Right atrium auricular region (tissue), 2 donors: ENCODE results near the gene UBAC1. TPM values are rescaled to one million over a fixed set of nuclear protein-coding genes. Genes with fewer than 3 reads are reported as not detected.

Experiments
- DNase-seq: peaks from one replicate; pipeline ENCODE4 v3.0.0-alpha.2; 2019; ENCODE audit warnings: low spot score
- H3K27ac ChIP-seq, 2 donors: fragments of 200-600 bp; sonication (generic); 1 replicate in 1 of 2; 2 replicates in 1 of 2; pipeline ENCODE4 v1.5.1; 2016 to 2019
- H3K27me3 ChIP-seq, 2 donors: fragments of 200-600 bp; sonication (generic); one replicate each; pipeline versions ENCODE4 v1.5.1 to v1.6.0; 2017 to 2019
- H3K36me3 ChIP-seq: fragments of 200-600 bp; sonication (generic); one replicate; pipeline ENCODE4 v1.5.1; 2016
- H3K4me1 ChIP-seq, 2 donors: fragments of 200-600 bp; sonication (generic); one replicate each; pipeline versions ENCODE4 v1.5.1 to v1.6.0; 2017 to 2019
- H3K4me3 ChIP-seq, 2 donors: fragments of 200-600 bp; sonication (generic); 1 replicate in 1 of 2; 2 replicates in 1 of 2; pipeline ENCODE4 v1.5.1; 2017 to 2019; ENCODE audit warnings: mild to moderate bottlenecking in 1 of 2, moderate library complexity in 1 of 2
- H3K9me3 ChIP-seq, 2 donors: fragments of 200-600 bp; sonication (generic); one replicate each; pipeline ENCODE4 v1.5.1; 2019
- total RNA-seq, 2 donors: library from RNA; depleted of rRNA; stranded (reverse); fragments of >200 nt; gene quantifications; one replicate each; pipeline ENCODE4 v1.1.0, GENCODE V29; 2016
- TF ChIP-seq, protein P1 (sequence below), 2 donors: fragments of 200-600 bp; sonication (generic); IDR thresholded peaks; one replicate each; pipeline ENCODE4 v1.5.1; 2019; ENCODE audit warnings: antibody characterized with exemption in 2 of 2

The UBAC1 gene
- total RNA-seq, 2 donors from 2014 or later, result 58.6 to 76.9 TPM

DNA sequence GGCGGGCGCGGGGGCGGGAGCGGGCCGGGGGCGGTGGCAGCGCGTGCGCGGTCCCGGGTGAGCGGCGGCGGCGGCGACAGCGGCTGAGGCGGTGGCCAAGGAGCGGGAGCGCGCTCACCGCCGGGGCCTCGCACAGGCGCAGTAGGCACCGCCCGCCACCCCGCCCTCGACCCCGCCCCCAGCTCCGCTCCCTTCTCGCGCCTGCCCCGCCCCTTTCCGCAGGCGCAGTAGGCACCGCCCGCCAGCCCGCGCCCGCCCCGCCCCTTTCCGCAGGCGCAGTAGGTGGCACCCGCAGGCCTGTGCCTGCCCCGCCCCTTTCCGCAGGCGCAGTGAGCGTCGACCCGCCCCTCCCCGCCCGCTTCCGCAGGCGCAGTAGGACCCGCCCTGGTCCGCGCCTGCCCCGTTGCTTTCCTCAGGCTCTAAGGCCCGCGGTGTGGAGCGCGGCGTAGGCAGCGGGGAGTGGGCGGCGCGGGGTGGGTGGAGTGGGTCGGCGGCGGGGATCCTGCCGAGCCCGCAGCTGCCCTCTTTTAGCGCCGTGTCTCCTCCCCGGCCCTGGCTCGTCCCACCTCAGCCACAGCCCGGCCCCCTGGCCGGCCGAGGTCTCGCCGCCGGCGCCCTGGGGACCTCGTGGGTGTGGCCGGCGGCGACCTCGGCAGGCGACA lies 53.6 kb downstream of the UBAC1 start, which contains the start of gene CAMSAP1:
Gene CAMSAP1 (minus strand): TSS at position 116 of the 662 bp plus-strand sequence. CDS start 387 bp downstream, outside the sequence.
- Histone ChIP-seq H3K27ac (peak within 1 kb of the TSS; percentile 81 to 85), H3K36me3 (peaks cover 3% of the 10 kb centered on the region), H3K27me3 (no peaks in the 10 kb centered on the region), H3K4me3 (peak within 1 kb of the TSS; percentile 87 to 93), H3K4me1 (peaks cover 0 to 40% of the 10 kb centered on the region in 2 donors), H3K9me3 (no peaks in the 10 kb centered on the region)
- DNase-seq, result peak; percentile 86
- TF ChIP-seq, protein P1, sequence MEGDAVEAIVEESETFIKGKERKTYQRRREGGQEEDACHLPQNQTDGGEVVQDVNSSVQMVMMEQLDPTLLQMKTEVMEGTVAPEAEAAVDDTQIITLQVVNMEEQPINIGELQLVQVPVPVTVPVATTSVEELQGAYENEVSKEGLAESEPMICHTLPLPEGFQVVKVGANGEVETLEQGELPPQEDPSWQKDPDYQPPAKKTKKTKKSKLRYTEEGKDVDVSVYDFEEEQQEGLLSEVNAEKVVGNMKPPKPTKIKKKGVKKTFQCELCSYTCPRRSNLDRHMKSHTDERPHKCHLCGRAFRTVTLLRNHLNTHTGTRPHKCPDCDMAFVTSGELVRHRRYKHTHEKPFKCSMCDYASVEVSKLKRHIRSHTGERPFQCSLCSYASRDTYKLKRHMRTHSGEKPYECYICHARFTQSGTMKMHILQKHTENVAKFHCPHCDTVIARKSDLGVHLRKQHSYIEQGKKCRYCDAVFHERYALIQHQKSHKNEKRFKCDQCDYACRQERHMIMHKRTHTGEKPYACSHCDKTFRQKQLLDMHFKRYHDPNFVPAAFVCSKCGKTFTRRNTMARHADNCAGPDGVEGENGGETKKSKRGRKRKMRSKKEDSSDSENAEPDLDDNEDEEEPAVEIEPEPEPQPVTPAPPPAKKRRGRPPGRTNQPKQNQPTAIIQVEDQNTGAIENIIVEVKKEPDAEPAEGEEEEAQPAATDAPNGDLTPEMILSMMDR (IDR thresholded peaks at IDR 0.05), result no peak

DNA sequence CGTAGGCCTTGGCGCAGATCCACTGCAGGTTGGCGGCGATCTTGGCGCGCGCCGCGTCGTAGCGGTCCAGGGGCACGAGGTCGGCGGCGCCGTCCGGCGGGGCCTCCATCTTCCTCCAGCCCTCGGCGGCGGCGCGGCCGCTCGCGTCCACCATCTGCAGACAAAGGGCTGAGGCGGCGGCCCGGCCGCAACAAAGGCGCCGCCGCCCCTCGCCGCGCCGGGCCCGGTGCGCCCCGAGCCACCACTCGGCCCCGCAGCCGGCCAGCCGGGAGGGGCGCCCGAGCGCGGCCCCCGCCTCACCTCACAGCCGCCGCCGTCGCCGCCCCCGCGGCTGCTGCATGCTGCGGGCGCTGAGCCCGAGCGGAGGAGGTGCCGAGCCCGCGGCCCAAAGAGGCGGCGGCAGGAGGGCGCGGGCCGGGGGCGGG lies 54.2 kb downstream of the UBAC1 start:
- TF ChIP-seq, protein P1 (IDR thresholded peaks at IDR 0.05), result no peak
- Histone ChIP-seq H3K27me3 (no peaks in the 10 kb centered on the region), H3K4me1 (peaks cover 0 to 42% of the 10 kb centered on the region in 2 donors), H3K4me3 (peak overlapping the region; percentile 60 to 65), H3K9me3 (no peaks in the 10 kb centered on the region), H3K27ac (peak overlapping the region in 1 of 2 donors; percentile 64), H3K36me3 (peaks cover 3% of the 10 kb centered on the region)
- no peak for DNase-seq

DNA sequence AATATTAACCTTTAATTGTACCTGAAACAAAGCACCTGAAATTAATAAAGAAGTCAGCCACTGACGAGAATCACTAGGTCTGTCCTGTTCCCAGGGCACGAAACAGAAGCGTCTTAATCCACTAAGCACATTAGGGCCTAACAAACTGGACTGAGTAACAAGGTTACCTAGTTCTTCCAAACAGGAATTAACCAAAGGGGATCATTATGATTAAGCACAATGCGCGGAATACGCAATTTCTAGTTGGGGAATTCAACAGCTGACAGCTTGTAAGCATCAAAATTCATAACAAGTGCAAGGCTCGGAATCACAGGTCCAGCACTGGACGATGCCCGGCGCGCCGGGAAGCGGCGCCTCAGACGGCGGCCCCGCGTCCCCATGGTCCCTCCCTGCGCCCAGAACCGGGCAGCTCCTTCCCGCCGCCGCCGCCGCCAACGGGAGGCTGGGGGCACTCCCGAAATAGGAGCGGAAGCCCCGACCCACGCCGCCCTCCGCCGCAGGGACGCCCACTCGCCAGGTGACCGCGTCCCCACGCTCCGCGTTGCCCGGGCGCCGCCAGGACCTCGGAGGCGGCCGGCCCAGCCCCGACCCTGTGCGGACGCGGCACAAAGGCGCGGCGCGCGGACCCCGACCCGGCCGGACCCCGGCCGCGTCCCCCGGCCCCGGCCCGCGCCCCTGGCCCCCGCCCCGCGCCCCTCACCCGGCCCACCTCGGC lies 54.7 kb downstream of the UBAC1 start:
- peaks cover 0 to 42% of the 10 kb centered on the region in 2 donors for H3K4me1 ChIP-seq
- TF ChIP-seq, protein P1 (IDR thresholded peaks at IDR 0.05), result no peak

DNA sequence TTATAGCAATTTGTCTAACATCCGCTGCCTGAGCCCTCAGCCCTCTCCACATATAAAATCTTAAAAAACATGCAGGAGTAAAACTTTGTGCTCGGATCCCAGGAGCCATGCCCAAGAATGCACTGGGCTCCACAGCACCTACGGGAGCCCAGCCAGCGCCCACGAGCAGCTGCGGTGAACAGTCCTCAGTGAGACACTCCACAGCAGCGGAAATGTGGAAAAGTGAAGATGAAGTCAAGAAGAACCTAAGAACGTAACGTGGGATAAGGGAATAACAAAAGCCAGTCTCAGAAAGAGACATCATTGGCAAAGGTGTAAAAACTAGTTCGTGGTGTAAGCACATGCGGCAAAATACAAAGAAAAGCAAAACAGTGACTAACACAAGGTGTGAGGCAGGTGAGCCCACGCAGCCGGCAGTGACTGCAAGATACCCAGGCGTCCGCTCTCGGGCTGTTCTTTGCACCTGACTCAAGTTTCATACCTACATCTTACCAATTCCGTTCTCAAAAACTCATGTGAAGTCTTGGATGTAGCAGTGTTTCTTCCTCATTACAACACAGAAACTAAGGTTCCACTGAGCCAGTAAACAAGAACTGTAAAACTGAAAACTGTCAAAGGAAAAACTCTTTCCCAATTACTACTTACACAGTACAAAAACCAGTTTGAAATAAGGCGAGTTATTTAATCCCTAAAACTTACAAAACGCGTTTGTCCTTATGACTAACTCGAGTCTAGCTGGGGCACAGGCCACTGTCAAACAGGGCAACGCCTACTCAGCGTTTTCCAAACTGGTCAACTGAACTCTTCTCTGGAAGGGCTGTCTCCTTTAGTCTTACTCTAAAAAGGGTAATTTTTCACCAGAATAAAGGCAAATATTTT lies 55.6 kb downstream of the UBAC1 start:
- peak overlapping the region; percentile 60 to 65 for H3K4me3 ChIP-seq
- H3K4me1 ChIP-seq, result peaks cover 0 to 42% of the 10 kb centered on the region in 2 donors
- DNase-seq, result no peak
- no peaks in the 10 kb centered on the region for H3K36me3 ChIP-seq
- H3K9me3 ChIP-seq, result no peaks in the 10 kb centered on the region
- TF ChIP-seq, protein P1 (IDR thresholded peaks at IDR 0.05), result no peak
- peak overlapping the region; percentile 64 to 70 for H3K27ac ChIP-seq
- H3K27me3 ChIP-seq, result no peaks in the 10 kb centered on the region

More for the DNA sequence above, 54.7 kb downstream of the UBAC1 start:
- no peak for DNase-seq
- Histone ChIP-seq H3K27ac (peak overlapping the region; percentile 64 to 70), H3K9me3 (no peaks in the 10 kb centered on the region), H3K4me3 (peak overlapping the region; percentile 60 to 65), H3K27me3 (no peaks in the 10 kb centered on the region), H3K36me3 (no peaks in the 10 kb centered on the region)

DNA sequence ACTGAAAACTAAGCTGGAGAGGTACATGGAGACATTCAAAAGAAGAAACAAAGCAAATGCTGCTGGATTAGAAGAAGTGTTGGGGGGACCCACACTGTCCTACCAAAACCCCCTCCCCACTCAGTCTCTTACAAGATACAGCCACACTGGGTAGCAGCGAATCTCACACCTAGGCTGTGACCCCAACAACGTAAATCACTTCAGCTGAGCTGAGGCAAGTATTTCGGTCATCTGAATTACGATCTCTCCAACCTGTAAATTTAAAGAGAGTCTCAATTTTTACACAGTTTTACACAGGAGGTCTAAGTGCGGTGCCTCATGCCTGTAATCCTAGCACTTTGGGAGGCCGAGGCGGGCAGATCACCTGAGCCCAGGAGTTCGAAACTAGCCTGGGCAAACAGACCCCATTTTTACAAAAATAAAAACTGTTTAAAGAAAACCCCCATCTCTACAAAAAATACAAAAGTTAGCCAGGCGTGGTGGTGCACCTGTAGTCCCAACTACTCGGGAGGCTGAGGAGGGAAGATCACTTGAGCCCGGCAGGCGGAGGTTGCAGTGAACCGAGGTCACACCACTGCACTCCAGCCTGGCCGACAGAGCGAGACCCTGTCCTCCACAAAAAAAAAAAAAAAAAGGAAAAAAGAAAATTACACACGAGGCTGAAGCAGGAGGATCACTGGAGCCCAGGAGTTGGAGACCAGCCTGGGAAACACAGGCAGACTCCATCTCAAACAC lies 57.2 kb downstream of the UBAC1 start:
- Histone ChIP-seq H3K36me3 (no peaks in the 10 kb centered on the region), H3K27me3 (no peaks in the 10 kb centered on the region), H3K27ac (no peak overlapping the region), H3K4me1 (peaks cover 0 to 36% of the 10 kb centered on the region in 2 donors), H3K4me3 (no peak overlapping the region), H3K9me3 (no peaks in the 10 kb centered on the region)
- DNase-seq, result no peak
- TF ChIP-seq, protein P1 (IDR thresholded peaks at IDR 0.05), result no peak
